ENCODE results near the gene TOR4A. TPM values are rescaled to one million over a fixed set of nuclear protein-coding genes. Genes with fewer than 3 reads are reported as not detected.

The TOR4A gene
- total and polyA plus RNA-seq, 10 of the 15 experiments (the other 5 are each of a cell fraction or from before 2014, with no cell fraction given) = 2.0 to 19.9 (median 3.7) TPM

DNA sequence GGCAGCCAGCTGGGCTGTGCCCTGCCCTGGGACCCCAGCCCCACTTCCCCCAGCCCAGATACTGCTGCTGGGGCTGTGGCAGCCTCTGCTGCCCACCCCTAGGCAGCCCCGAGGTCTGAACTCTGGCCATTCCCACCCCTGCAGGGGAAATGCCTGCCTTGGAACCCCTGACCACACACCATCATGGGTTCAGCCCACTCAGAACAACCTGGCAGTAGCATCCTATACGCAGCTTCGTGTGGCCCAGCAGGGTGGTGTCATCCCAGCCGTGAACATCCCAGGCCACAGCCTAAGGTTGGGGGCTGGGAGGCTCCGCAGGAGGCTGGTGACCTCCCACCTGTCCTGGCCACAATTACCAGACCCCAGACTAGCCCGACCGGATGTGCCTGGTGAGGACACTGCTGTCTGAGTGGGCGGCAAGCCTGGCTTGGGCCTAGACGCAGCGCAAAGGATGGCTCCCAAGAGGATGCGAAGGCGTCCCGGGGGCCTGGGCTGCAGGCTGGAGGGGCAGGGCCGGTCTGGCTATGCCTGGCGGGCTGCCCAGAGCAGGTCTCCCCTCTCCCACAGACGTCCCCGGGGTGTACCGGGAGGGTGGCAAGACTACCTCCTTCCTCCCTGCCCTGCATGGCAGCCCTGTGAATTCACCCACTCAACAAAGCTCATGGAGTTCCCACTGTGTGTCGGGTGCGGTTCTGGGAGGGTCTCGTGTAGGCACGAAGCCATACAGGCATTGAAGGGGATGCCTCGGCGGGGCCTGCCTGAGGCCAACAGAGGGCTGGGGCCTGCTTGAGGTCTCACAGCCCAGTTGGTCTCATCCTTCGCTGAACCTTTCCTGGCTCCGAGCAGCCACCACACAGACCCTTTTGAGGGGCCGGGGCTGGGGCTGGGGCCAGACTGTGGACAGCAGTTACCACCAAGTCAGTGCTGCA is 48.3 kb upstream of the TOR4A start:
- WGBS (ENCODE audit: insufficient coverage, insufficient replicate concordance, low lambda C conversion rate, missing lambda C conversion rate) = 29% methylated on average over 27 of the region's 27 CpGs
- Histone ChIP-seq H3K79me2 (ENCODE audit: control insufficient read depth, insufficient read depth, low read length) (no peaks in the 10 kb centered on the region), H3K9me3 (replicated peaks; ENCODE audit: control insufficient read depth, insufficient read depth, low read length) (no peaks in the 10 kb centered on the region), H3K27ac (ENCODE audit: control insufficient read depth, insufficient read depth) (no peak overlapping the region), H4K20me1 (ENCODE audit: control insufficient read depth, insufficient read depth) (no peaks in the 10 kb centered on the region), H3K4me3 (no peak overlapping the region), H3K4me1 (ENCODE audit: control insufficient read depth, insufficient read depth, low read length) (peaks cover 8% of the 10 kb centered on the region), H3K4me2 (ENCODE audit: control insufficient read depth, insufficient read depth) (no peak overlapping the region), H3K36me3 (ENCODE audit: control insufficient read depth in 2 of 2, insufficient read depth in 2 of 2, low read length in 1 of 2) (no peaks in the 10 kb centered on the region), H3K9ac (ENCODE audit: control insufficient read depth, insufficient read depth, low read length) (no peak overlapping the region), H3K27me3 (replicated peaks in 1 of 2; ENCODE audit: control insufficient read depth in 2 of 2, insufficient read depth in 2 of 2, low read length in 1 of 2) (no peaks in the 10 kb centered on the region), H2AFZ (ENCODE audit: control insufficient read depth, low read depth, low read length) (no peak overlapping the region)
- RAD21 ChIA-PET (ENCODE audit: unreplicated experiment) = interaction anchor here (0.8 kb wide), 1 partner anchor 40 kb away, joined by 3 read pairs; the partner anchor contains the start of genes ANAPC2 and SSNA1
- SMC1A ChIA-PET (ENCODE audit: uncharacterized antibody, unreplicated experiment) = no interaction called here
- TF ChIP-seq, protein P1, sequence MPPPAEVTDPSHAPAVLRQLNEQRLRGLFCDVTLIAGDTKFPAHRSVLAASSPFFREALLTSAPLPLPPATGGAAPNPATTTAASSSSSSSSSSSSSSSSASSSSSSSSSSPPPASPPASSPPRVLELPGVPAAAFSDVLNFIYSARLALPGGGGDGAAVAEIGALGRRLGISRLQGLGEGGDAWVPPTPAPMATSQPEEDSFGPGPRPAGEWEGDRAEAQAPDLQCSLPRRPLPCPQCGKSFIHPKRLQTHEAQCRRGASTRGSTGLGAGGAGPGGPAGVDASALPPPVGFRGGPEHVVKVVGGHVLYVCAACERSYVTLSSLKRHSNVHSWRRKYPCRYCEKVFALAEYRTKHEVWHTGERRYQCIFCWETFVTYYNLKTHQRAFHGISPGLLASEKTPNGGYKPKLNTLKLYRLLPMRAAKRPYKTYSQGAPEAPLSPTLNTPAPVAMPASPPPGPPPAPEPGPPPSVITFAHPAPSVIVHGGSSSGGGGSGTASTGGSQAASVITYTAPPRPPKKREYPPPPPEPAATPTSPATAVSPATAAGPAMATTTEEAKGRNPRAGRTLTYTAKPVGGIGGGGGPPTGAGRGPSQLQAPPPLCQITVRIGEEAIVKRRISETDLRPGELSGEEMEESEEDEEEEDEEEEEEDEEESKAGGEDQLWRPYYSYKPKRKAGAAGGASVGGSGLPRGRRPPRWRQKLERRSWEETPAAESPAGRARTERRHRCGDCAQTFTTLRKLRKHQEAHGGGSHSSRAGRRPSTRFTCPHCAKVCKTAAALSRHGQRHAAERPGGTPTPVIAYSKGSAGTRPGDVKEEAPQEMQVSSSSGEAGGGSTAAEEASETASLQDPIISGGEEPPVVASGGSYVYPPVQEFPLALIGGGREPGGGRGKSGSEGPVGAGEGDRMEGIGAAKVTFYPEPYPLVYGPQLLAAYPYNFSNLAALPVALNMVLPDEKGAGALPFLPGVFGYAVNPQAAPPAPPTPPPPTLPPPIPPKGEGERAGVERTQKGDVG (CRISPR knock-in tag; IDR thresholded peaks at IDR 0.05) = no peak
- TF ChIP-seq RAD51 (IDR thresholded peaks at IDR 0.05) (no peak), BCLAF1 (IDR thresholded peaks at IDR 0.05) (no peak), POLR2AphosphoS2 (IDR thresholded peaks at IDR 0.05; ENCODE audit: low read depth, low read length) (no peak), YY1 (IDR thresholded peaks at IDR 0.05; ENCODE audit: low read depth, low read length) (no peak)
- ATAC-seq (no peak), FAIRE-seq (no peak), DNase-seq (ENCODE audit: low read depth, low spot score) (no peak)
- intact Hi-C loops (cut with micrococcal nuclease; ENCODE audit: unreplicated experiment) = loop anchor here (10.0 kb wide), 1 partner anchor 184 kb away; the partner anchor contains the start of gene NPDC1
- BruUV-seq (replicated peaks) = no TSS peak
- in situ Hi-C loops (cut with MboI) = loop anchor here (5.0 kb wide), 1 partner anchor 107 kb away; no protein-coding TSS in a partner anchor
- POLR2A ChIA-PET = interaction anchor here (0.8 to 1.2 kb wide), 2 partner anchors 11 to 40 kb away, joined by 3 read pairs; partner anchors contain the start of genes SSNA1 and TUBB4B
- CTCF ChIA-PET = no interaction called here

All from GM12878 (cell line).